ENCODE data around the gene OR52E2. TPM values are rescaled to one million over a fixed set of nuclear protein-coding genes. Genes with fewer than 3 reads are reported as not detected.

Gene OR52E2
- polyA plus RNA-seq, 2 of the 4 experiments (the other 2 are of a cell fraction), result not detected

- TF ChIP-seq RAD21 (conservative IDR thresholded peaks at IDR 0.05 in 1 of 2, IDR thresholded peaks at IDR 0.05 in 1 of 2), result no peak
- no peak for TF ChIP-seq EP300 (IDR thresholded peaks at IDR 0.05)
- TF ChIP-seq CBX8 (IDR thresholded peaks at IDR 0.05), result no peak
- no peak for TF ChIP-seq KDM1A (IDR thresholded peaks at IDR 0.05; ENCODE audit: low read depth)
- no peak for TF ChIP-seq CTCF (IDR thresholded peaks at IDR 0.05)
- TF ChIP-seq BCL3 (IDR thresholded peaks at IDR 0.05), result no peak
- TF ChIP-seq HDAC2 (IDR thresholded peaks at IDR 0.05), result no peak
These were observed 29.1 kb upstream of the OR52E2 start (continued) for GRCh38 chr11:5088556-5088955.

GRCh38 chr11:5083602-5084001, 24.2 kb upstream of the OR52E2 start:
- TF ChIP-seq MYC (IDR thresholded peaks at IDR 0.05; ENCODE audit: borderline replicate concordance, low read length), result no peak
- peak; percentile 73 for TF ChIP-seq MAFK (IDR thresholded peaks at IDR 0.05; ENCODE audit: partially characterized antibody)
- no peak for TF ChIP-seq CHD2 (IDR thresholded peaks at IDR 0.05; ENCODE audit: low read length, partially characterized antibody)
- H3K4me2 ChIP-seq, result no peak overlapping the region
- H3K4me1 ChIP-seq, result no peaks in the 10 kb centered on the region
- no peaks in the 10 kb centered on the region for H3K9me3 ChIP-seq
- H3K27ac ChIP-seq, result no peak overlapping the region
- DNase-seq (ENCODE audit: low read depth in 1 of 2, low spot score in 1 of 2) (no peak), ATAC-seq (no peak), FAIRE-seq (no peak)
- H3K4me3 ChIP-seq, result no peak overlapping the region
- CTCF ChIA-PET, result interaction anchor here (0.9 kb wide), 1 partner anchor 447 kb away, joined by 3 read pairs; no protein-coding TSS in a partner anchor
- POLR2A ChIA-PET, result no interaction called here

- ATAC-seq, result no peak
- WGBS (ENCODE audit: missing lambda C conversion rate), result 12% methylated on average over 2 of the region's 2 CpGs
- Histone ChIP-seq H3K9me3 (no peaks in the 10 kb centered on the region), H3K4me2 (no peak overlapping the region), H3K4me3 (no peak overlapping the region), H3K4me1 (no peaks in the 10 kb centered on the region), H3K27ac (no peak overlapping the region)
- ChIA-PET CTCF (interaction anchor here (1.5 kb wide), 1 partner anchor 444 kb away, joined by 3 read pairs; the partner anchor contains the start of gene OR51D1), POLR2A (no interaction called here)
- DNase-seq (ENCODE audit: low read depth in 1 of 2, low spot score in 1 of 2), result no peak
- no peak for FAIRE-seq
- no peak for TF ChIP-seq HEYL (CRISPR knock-in tag; IDR thresholded peaks at IDR 0.05)
- TF ChIP-seq MAFK (IDR thresholded peaks at IDR 0.05; ENCODE audit: partially characterized antibody), result peak; percentile 42
These were observed 22.0 kb upstream of the OR52E2 start for GRCh38 chr11:5081405-5081804.

GRCh38 chr11:5071799-5072198, 12.4 kb upstream of the OR52E2 start:
- no peak for FAIRE-seq
- POLR2A ChIA-PET, result no interaction called here

GRCh38 chr11:5069272-5069671, 9.8 kb upstream of the OR52E2 start, which contains the start of gene OR52E1:
Gene OR52E1, plus strand, starts transcription at chr11:5069572.
- CTCF ChIA-PET, result no interaction called here
- 1% methylated on average over 3 of the region's 3 CpGs for WGBS (ENCODE audit: missing lambda C conversion rate)
- no peak for FAIRE-seq

More at GRCh38 chr11:5071799-5072198, 12.4 kb upstream of the OR52E2 start:
- ATAC-seq, result no peak
- H3K4me3 ChIP-seq, result no peak overlapping the region
- no peak overlapping the region for H3K27ac ChIP-seq
- WGBS (ENCODE audit: missing lambda C conversion rate), result 2% methylated on average over 3 of the region's 3 CpGs
- H3K9me3 ChIP-seq, result no peaks in the 10 kb centered on the region
- no peak for DNase-seq (ENCODE audit: low read depth in 1 of 2, low spot score in 1 of 2)
- H3K4me1 ChIP-seq, result no peaks in the 10 kb centered on the region
- no peak for TF ChIP-seq KDM5A (IDR thresholded peaks at IDR 0.05)
- TF ChIP-seq JUNB (IDR thresholded peaks at IDR 0.05), result no peak
- no peak for TF ChIP-seq RNF2 (IDR thresholded peaks at IDR 0.05; ENCODE audit: borderline replicate concordance, low read depth)
- no peak for TF ChIP-seq HEYL (CRISPR knock-in tag; IDR thresholded peaks at IDR 0.05)
- no peak for TF ChIP-seq BHLHE40 (IDR thresholded peaks at IDR 0.05; ENCODE audit: low read depth, low read length)
- no peak for TF ChIP-seq USF2 (IDR thresholded peaks at IDR 0.05)
- no peak overlapping the region for H3K4me2 ChIP-seq
- CTCF ChIA-PET, result no interaction called here

More at GRCh38 chr11:5069272-5069671, 9.8 kb upstream of the OR52E2 start, which contains the start of gene OR52E1:
- Histone ChIP-seq H3K4me1 (no peaks in the 10 kb centered on the region), H3K4me2 (no peak within 1 kb of the TSS), H3K27ac (no peak within 1 kb of the TSS), H3K4me3 (no peak within 1 kb of the TSS), H3K9me3 (no peaks in the 10 kb centered on the region)
- DNase-seq (ENCODE audit: low read depth in 1 of 2, low spot score in 1 of 2), result no peak
- POLR2A ChIA-PET, result no interaction called here
- TF ChIP-seq BHLHE40 (IDR thresholded peaks at IDR 0.05; ENCODE audit: low read depth, low read length) (no peak), FOSL2 (IDR thresholded peaks at IDR 0.05) (no peak), FOSL2 (CRISPR knock-in tag; IDR thresholded peaks at IDR 0.05) (no peak), KDM1A (IDR thresholded peaks at IDR 0.05; ENCODE audit: low read depth) (no peak), EHF (CRISPR knock-in tag; IDR thresholded peaks at IDR 0.05) (no peak), E2F6 (IDR thresholded peaks at IDR 0.05; ENCODE audit: borderline replicate concordance, low read depth) (no peak), POLR2A (IDR thresholded peaks at IDR 0.05; ENCODE audit: low read length) (no peak)
- no peak for ATAC-seq
